GM12878 (cell line): ENCODE measurements around the gene PCDHGB2. TPM values are rescaled to one million over a fixed set of nuclear protein-coding genes. Genes with fewer than 3 reads are reported as not detected.

Experiments
- ATAC-seq: fragments of 200-7000 bp; cut with Tn5 transposase; 3 replicates; pipeline ENCODE4 v1.9.1; 2020; ENCODE audit warnings: mild to moderate bottlenecking, moderate library complexity
- BruUV-seq: library from RNA; stranded (reverse); fragments of 400-500 nt; replicated peaks from 2 replicates; lab custom pipeline; 2021; lab: Mats Ljungman, UMichigan
- CTCF ChIA-PET: fragments of 300-600 bp; sonication (Branson Sonifier 250); formaldehyde crosslinking; extraction: SDS; loops from one replicate; lab custom pipeline; 2021; ENCODE audit warnings: inconsistent platforms; lab: Yijun Ruan, JAX
- POLR2A ChIA-PET: fragments of 350-600 bp; formaldehyde crosslinking; extraction: SDS; loops from one replicate; lab custom pipeline; 2021; ENCODE audit warnings: inconsistent platforms; lab: Charles Lee
- RAD21 ChIA-PET: fragments of 300-600 bp; sonication (Branson Sonifier 250); formaldehyde crosslinking; loops from one replicate; lab custom pipeline; 2023; ENCODE audit warnings: antibody characterized with exemption; ENCODE audit not compliant: unreplicated experiment; lab: Charles Lee
- SMC1A ChIA-PET: fragments of 300-600 bp; sonication (Branson Sonifier 250); formaldehyde crosslinking; loops from one replicate; lab custom pipeline; 2023; ENCODE audit not compliant: unreplicated experiment, uncharacterized antibody; lab: Charles Lee
- DNase-seq: peaks from one replicate; pipeline ENCODE4 v3.0.0-alpha.2; 2011; ENCODE audit warnings: low read depth, low spot score
- FAIRE-seq: peaks from 3 replicates; lab custom pipeline; 2011; peaks lifted over from hg19 to GRCh38; lab: Jason Lieb, UNC
- H2AFZ ChIP-seq: 2 replicates; pipeline ENCODE4 v1.6.0; 2011; ENCODE audit warnings: low read depth, low read length, control low read depth; ENCODE audit not compliant: control insufficient read depth
- H3K27ac ChIP-seq: 2 replicates; pipeline ENCODE4 v1.5.1; 2011; ENCODE audit warnings: control low read depth; ENCODE audit not compliant: control insufficient read depth, insufficient read depth
- H3K27me3 ChIP-seq, 2 experiments: replicated peaks in 1 of 2; 2 replicates each; pipeline versions ENCODE4 v1.6.0 to v1.6.1; 2011; ENCODE audit warnings: low read length in 1 of 2; ENCODE audit not compliant: control insufficient read depth in 2 of 2, insufficient read depth in 2 of 2
- H3K36me3 ChIP-seq, 2 experiments: 2 replicates each; pipeline ENCODE4 v1.5.1; 2011; ENCODE audit warnings: low read length in 1 of 2; ENCODE audit not compliant: control insufficient read depth in 2 of 2, insufficient read depth in 2 of 2
- H3K4me1 ChIP-seq: 2 replicates; pipeline ENCODE4 v1.6.1; 2011; ENCODE audit warnings: mild to moderate bottlenecking, low read length, moderate library complexity, mixed read lengths; ENCODE audit not compliant: control insufficient read depth, insufficient read depth
- H3K4me2 ChIP-seq: 2 replicates; pipeline ENCODE4 v1.6.0; 2011; ENCODE audit warnings: control low read depth; ENCODE audit not compliant: control insufficient read depth, insufficient read depth
- H3K4me3 ChIP-seq: fragments of 200-600 bp; sonication (generic); 2 replicates; pipeline ENCODE4 v1.5.1; 2016
- H3K79me2 ChIP-seq: 2 replicates; pipeline ENCODE4 v1.6.0; 2011; ENCODE audit warnings: low read length; ENCODE audit not compliant: control insufficient read depth, insufficient read depth
- H3K9ac ChIP-seq: 2 replicates; pipeline ENCODE4 v1.8.0; 2011; ENCODE audit warnings: low read length, control low read depth, mixed read lengths; ENCODE audit not compliant: control insufficient read depth, insufficient read depth
- H3K9me3 ChIP-seq: replicated peaks from 3 replicates; pipeline ENCODE4 v1.5.1; 2011; ENCODE audit warnings: mild to moderate bottlenecking, low read length; ENCODE audit not compliant: control insufficient read depth, insufficient read depth
- H4K20me1 ChIP-seq: 2 replicates; pipeline ENCODE4 v1.6.0; 2011; ENCODE audit not compliant: control insufficient read depth, insufficient read depth
- BRCA1 ChIP-seq: IDR thresholded peaks from 2 replicates; pipeline ENCODE4 v1.6.1; 2011; ENCODE audit warnings: low read depth, low read length, improper control_type of control experiment
- CBFB ChIP-seq: IDR thresholded peaks from 2 replicates; pipeline ENCODE4 v1.6.1; 2016; ENCODE audit warnings: antibody characterized with exemption, low read depth
- CREM ChIP-seq: IDR thresholded peaks from 2 replicates; pipeline ENCODE4 v1.6.1; 2014; ENCODE audit warnings: antibody characterized with exemption, low read depth
- CTCF ChIP-seq, 3 experiments: IDR thresholded peaks in 2 of 3; conservative IDR thresholded peaks in 1 of 3; 2 replicates each; pipeline ENCODE4 v1.5.1; 2011; ENCODE audit warnings: low read depth in 3 of 3, low read length in 3 of 3, mild to moderate bottlenecking in 3 of 3, control low read depth in 2 of 3, moderate library complexity in 2 of 3, inconsistent platforms in 1 of 3, mixed read lengths in 1 of 3; ENCODE audit not compliant: control insufficient read depth in 2 of 3, insufficient read depth in 1 of 3; ENCODE audit errors: extremely low read depth in 1 of 3
- JUNB ChIP-seq: IDR thresholded peaks from 2 replicates; pipeline ENCODE4 v1.6.1; 2016; ENCODE audit warnings: antibody characterized with exemption, mild to moderate bottlenecking
- MAX ChIP-seq: IDR thresholded peaks from 2 replicates; pipeline ENCODE4 v1.6.1; 2012; ENCODE audit warnings: low read depth, low read length, improper control_type of control experiment
- PAX8 ChIP-seq: fragments of 450-650 bp; IDR thresholded peaks from 2 replicates; pipeline ENCODE4 v1.6.1; 2017; ENCODE audit warnings: mild to moderate bottlenecking, moderate library complexity
- SIN3A ChIP-seq: IDR thresholded peaks from 2 replicates; pipeline ENCODE4 v1.6.1; 2012; ENCODE audit warnings: low read depth, low read length, improper control_type of control experiment
- SMAD1 ChIP-seq: fragments of 450-650 bp; IDR thresholded peaks from 2 replicates; pipeline ENCODE4 v1.6.1; 2018; ENCODE audit warnings: mild to moderate bottlenecking, low read depth; ENCODE audit not compliant: partially characterized antibody
- SMARCA5 ChIP-seq: fragments of 450-650 bp; IDR thresholded peaks from 2 replicates; pipeline ENCODE4 v1.6.1; 2017; ENCODE audit warnings: mild to moderate bottlenecking
- WGBS: methylation state at CpG from one replicate; pipeline ENCODE4 v1.1.6; 2016; ENCODE audit warnings: low lambda C conversion rate; ENCODE audit not compliant: insufficient replicate concordance, insufficient coverage; ENCODE audit errors: missing lambda C conversion rate; 5-methylcytosine and 5-hydroxymethylcytosine counted together
- in situ Hi-C: fragments of 300-500 bp; cut with MboI; formaldehyde crosslinking; loops from 9 replicates; pipeline ENCODE4 v1.14.3; 2018; ENCODE audit warnings: mixed read lengths
- intact Hi-C: fragments of 100-400 bp; cut with micrococcal nuclease; formaldehyde crosslinking; loops from one replicate; pipeline ENCODE4 v1.14.2; 2022; ENCODE audit not compliant: unreplicated experiment
- polyA plus RNA-seq, 11 experiments: library from polyadenylated mRNA; depleted of rRNA in 4 of 11; unstranded in 6 of 11; stranded (reverse) in 5 of 11; fragments of >200 nt; fragmentation: Nextera tagmentation in 4 of 11; fragmentation: Illumina TruSeq in 1 of 11; extraction: Ambion mirVana in 4 of 11; extraction: Trizol in 1 of 11; gene quantifications; 1 replicate in 1 of 11; 2 replicates in 10 of 11; pipeline versions ENCODE4 v1.2.1 to v1.2.3, GENCODE V29; 2011 to 2016; ENCODE audit warnings: inconsistent platforms in 2 of 11, missing spikeins in 2 of 11, low read depth in 1 of 11
- total RNA-seq, 4 experiments: library from RNA; depleted of rRNA in 3 of 4; stranded (reverse); fragments of >200 nt in 3 of 4; fragmentation: Illumina TruSeq in 1 of 4; extraction: Trizol in 1 of 4; gene quantifications; 2 replicates each; pipeline versions ENCODE4 v1.2.1 to v1.2.3, GENCODE V29; 2013 to 2021
- TF ChIP-seq, protein P1 (sequence below): fragments of 450-650 bp; IDR thresholded peaks from 2 replicates; pipeline ENCODE4 v1.6.1; 2017; ENCODE audit warnings: borderline replicate concordance

Gene PCDHGB2
- total and polyA plus RNA-seq, 10 of the 15 experiments (the other 5 are each of a cell fraction or from before 2014, with no cell fraction given): 0.06 to 0.38 (median 0.19) TPM; not detected in 2

- peak in 1 of 3 experiments; percentile 2; a peak in 1 of 6 replicates for TF ChIP-seq CTCF (IDR thresholded peaks at IDR 0.05 in 2 of 3, conservative IDR thresholded peaks at IDR 0.05 in 1 of 3; ENCODE audit: control insufficient read depth in 2 of 3, extremely low read depth in 1 of 3, insufficient read depth in 1 of 3, low read depth in 3 of 3, low read length in 3 of 3)
- TF ChIP-seq BRCA1: no peak
- TF ChIP-seq JUNB: no peak
- TF ChIP-seq, all 136 proteins: peak for 1
- H3K79me2 ChIP-seq: no peaks in the 10 kb centered on the region
- BruUV-seq: no TSS peak
- H3K4me3 ChIP-seq: 0 out of 2 replicates have a peak overlapping the region, but pooled peaks have one; percentile 11
- 85% methylated on average over 31 of the region's 31 CpGs for WGBS
- H3K27ac ChIP-seq: no peak overlapping the region
- no peaks in the 10 kb centered on the region for H3K4me1 ChIP-seq
- no peaks in the 10 kb centered on the region for H3K27me3 ChIP-seq
- no peak overlapping the region for H2AFZ ChIP-seq
- no peak overlapping the region for H3K9ac ChIP-seq
- ATAC-seq: no peak
- ChIA-PET RAD21 (interaction anchor here (1.1 kb wide), 1 partner anchor 220 kb away, joined by 3 read pairs; no protein-coding TSS in a partner anchor), SMC1A (interaction anchor here (1.1 kb wide), 1 partner anchor 16 kb away, joined by 3 read pairs; no protein-coding TSS in a partner anchor), CTCF (interaction anchor here (1.1 kb wide), 1 partner anchor 220 kb away, joined by 5 read pairs; no protein-coding TSS in a partner anchor), POLR2A (interaction anchor here (0.6 kb wide), 1 partner anchor 443 kb away, joined by 4 read pairs; no protein-coding TSS in a partner anchor)
- in situ Hi-C loops: no loop called here
- intact Hi-C loops: no loop called here
- no peaks in the 10 kb centered on the region for H4K20me1 ChIP-seq
- H3K9me3 ChIP-seq: peaks cover 2% of the 10 kb centered on the region; the same call in 2 of the 3 replicates
- no peaks in the 10 kb centered on the region for H3K36me3 ChIP-seq
- H3K4me2 ChIP-seq: no peak overlapping the region
- no peak for DNase-seq
- no peak for FAIRE-seq
Measured at GRCh38 chr5:141343953-141344463, 15.8 kb upstream of the PCDHGB2 start.

DNA sequence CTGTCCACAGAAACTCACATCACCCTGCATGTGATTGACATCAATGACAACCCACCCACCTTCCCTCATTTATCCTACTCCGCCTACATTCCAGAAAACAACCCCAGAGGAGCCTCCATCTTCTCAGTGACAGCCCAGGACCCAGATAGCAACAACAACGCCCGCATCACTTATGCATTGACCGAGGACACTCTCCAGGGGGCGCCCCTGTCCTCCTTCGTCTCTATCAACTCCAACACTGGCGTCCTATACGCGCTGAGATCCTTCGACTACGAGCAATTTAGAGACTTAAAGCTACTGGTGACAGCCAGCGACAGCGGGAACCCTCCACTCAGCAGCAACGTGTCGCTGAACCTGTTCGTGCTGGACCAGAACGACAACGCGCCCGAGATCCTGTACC, 14.5 kb upstream of the PCDHGB2 start:
- FAIRE-seq: no peak
- Histone ChIP-seq H3K27ac (no peak overlapping the region), H3K9ac (no peak overlapping the region), H2AFZ (no peak overlapping the region), H4K20me1 (no peaks in the 10 kb centered on the region), H3K79me2 (no peaks in the 10 kb centered on the region), H3K27me3 (no peaks in the 10 kb centered on the region), H3K4me3 (no peak overlapping the region), H3K9me3 (peaks cover 2% of the 10 kb centered on the region; the same call in 2 of the 3 replicates), H3K36me3 (no peaks in the 10 kb centered on the region), H3K4me1 (no peaks in the 10 kb centered on the region), H3K4me2 (no peak overlapping the region)
- SMC1A ChIA-PET: no interaction called here
- no peak for DNase-seq
- BruUV-seq: no TSS peak
- in situ Hi-C loops (no loop called here), intact Hi-C loops (no loop called here)
- RAD21 ChIA-PET: no interaction called here
- no peak for ATAC-seq
- WGBS: 73% methylated on average over 20 of the region's 20 CpGs
- POLR2A ChIA-PET: no interaction called here
- CTCF ChIA-PET: no interaction called here
- TF ChIP-seq SMAD1 (no peak), SMARCA5 (no peak), MAX (no peak), PAX8 (no peak), SIN3A (no peak), CBFB (no peak), CREM (no peak)
- TF ChIP-seq, protein P1, sequence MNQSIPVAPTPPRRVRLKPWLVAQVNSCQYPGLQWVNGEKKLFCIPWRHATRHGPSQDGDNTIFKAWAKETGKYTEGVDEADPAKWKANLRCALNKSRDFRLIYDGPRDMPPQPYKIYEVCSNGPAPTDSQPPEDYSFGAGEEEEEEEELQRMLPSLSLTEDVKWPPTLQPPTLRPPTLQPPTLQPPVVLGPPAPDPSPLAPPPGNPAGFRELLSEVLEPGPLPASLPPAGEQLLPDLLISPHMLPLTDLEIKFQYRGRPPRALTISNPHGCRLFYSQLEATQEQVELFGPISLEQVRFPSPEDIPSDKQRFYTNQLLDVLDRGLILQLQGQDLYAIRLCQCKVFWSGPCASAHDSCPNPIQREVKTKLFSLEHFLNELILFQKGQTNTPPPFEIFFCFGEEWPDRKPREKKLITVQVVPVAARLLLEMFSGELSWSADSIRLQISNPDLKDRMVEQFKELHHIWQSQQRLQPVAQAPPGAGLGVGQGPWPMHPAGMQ: no peak
